NCI-H2029 treated with DMSO at 0.1 percent for 48 hours (cell line): ENCODE results near the gene RRP1.
"Not testable (repeated sequence)": the region's sequence is repeated elsewhere in the genome, so short reads cannot be mapped to it uniquely, and the experiment has no call there.

Experiments used
- DNase-seq: peaks from one replicate; lab custom pipeline; 2025; lab: John Stamatoyannopoulos, UW

RRP1 gene

DNA sequence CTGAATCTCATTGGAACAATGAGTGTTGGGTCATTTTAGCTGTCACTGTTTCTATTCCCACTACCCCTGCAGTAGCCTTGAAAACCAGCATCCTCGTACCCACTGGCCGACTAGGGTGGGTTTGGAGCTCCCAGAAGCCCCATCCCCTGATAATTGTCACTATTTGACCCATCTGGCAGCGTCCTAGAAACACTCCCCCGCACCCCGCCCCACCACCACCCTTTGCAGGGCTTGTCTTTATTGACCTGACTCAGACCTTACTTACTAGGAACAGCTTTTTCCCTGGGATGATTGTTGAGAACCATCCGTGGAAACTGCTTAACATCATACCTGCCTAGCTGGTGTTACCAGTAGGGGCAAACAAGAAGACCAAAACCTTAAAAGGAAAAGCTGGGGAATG lies 47.2 kb downstream of the RRP1 start:
- no peak for DNase-seq

DNA sequence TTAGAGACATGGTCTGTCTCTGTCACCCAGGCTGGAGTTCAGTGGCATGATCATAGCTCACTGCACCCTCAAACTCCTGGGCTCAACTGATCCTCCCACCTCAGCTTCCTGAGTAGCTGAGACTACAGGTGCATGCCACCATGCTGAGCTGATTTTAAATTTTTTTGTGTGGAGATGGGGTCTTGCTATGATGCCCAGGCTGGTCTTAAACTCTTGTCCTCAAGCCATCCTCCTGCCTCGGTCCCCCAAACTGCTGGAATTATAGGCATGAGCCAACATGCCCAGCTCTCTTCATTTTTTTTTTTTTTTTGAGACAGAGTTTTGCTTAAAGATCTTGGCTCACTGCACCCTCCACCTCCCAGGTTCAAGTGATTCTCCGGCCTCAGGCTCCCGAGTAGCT lies 50.9 kb downstream of the RRP1 start:
- no peak for DNase-seq

DNA sequence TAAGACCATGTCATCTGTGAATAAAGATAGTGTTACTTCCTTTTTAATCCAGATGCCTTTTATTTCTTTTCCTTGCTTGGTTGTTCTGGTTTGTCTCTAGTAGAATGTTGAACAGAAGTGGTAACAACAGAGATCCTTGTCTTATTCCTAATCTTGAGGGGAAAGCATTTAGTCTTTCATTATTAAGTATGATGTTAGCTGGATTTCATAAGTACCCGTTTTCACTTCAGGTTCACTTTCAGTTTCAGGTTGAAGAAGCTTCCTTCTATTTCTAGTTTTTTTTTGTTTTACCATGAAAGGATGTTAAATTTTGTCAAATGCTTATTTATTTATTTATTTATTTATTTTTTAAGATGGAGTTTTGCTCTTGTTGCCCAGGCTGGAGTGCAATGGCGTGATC lies 53.4 kb downstream of the RRP1 start:
- DNase-seq = no peak

DNA sequence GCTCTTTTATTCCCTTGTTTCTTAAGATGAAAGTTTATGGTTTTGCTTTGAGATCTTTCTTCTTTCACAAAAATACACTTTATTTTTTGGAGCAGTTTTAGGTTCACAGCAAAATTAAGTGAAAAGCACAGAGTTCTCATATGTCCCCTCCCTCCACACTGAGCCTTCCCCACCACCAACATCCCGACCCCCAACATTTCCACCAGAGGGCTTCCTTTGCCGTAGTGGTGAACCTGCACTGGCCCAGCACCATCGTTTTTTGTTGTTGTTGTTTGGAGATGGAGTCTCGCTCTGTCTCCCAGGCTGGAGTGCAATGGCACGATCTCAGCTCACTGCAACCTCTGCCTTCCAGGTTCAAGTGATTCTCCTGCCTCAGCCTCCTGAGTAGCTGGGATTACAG lies 55.5 kb downstream of the RRP1 start:
- DNase-seq = not testable (repeated sequence)

DNA sequence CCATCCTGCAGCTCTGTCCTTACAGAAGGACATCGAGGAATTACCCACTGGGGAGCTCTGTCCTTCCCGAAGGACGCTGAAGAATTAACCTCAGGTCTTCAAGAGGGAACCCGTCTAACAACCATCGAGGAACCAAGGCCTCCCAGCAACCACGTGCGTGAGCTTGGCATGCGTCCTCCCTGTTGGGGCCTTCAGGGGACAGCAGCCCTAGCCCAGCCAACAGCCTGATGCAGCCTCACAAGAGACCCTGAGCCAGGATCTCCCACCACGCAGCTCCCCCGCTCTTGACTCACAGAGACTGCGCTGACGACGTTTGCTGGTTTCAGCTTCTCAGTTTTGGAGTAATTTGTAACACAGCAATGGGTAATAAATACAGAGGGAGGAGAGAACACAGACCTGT lies 56.0 kb downstream of the RRP1 start:
- DNase-seq = no peak

DNA sequence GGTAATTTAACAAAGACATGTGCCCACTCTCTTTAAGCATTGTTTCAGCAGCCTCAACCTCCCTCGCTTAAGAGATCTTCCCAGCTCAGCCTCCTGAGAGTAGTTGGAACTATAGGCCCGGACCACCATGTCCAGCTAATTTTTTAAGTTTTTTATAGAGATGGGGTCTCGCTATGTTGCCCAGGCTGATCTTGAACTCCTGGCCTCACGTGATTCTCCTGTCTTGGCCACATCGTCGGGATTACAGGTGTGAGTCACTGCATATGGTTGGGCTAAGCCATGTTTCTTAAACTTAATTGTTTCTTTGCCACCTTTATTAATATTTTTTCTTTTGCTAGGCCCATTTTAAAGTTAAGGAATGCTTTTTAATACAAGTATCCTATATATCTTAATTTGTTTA lies 57.1 kb downstream of the RRP1 start:
- DNase-seq = no peak

DNA sequence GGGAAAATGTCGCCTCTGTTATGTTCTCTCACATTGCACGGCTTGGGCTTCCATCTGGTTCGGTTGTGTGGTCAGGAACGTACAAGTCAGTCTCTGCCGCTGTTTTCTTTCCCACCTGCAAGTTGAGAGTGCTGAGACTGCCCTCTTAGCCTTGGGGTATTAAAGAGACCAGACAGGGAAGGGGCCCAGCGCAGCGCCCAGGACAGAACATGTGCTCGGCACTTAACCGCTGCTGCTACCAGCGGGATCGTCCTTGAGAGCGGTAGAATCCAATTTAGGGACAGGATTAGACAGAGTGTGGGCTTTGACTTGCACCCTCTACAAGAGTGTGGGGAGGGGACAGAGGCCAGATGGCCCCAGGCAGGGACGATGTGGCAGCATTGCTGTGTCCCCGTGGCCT lies 57.9 kb downstream of the RRP1 start:
- DNase-seq = no peak

DNA sequence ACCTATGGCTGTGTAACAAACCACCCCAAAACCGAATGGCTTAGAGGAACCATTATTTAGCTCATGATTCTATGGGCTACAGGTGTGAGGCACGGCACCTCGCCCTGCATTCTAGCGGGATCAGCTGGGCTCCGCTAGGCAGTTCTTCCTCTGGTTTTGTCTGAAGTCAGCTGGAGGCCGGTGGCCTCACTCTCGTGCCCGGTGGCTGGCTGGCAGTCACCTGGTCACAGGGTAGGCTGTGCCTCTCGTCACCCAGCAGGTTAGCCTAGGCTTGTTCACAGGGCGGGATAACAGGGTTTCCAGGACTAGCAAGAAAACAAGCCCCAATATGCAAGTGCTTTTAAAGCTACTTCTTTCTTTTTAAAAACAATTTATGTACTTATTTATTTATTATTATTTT lies 59.4 kb downstream of the RRP1 start:
- DNase-seq = no peak

DNA sequence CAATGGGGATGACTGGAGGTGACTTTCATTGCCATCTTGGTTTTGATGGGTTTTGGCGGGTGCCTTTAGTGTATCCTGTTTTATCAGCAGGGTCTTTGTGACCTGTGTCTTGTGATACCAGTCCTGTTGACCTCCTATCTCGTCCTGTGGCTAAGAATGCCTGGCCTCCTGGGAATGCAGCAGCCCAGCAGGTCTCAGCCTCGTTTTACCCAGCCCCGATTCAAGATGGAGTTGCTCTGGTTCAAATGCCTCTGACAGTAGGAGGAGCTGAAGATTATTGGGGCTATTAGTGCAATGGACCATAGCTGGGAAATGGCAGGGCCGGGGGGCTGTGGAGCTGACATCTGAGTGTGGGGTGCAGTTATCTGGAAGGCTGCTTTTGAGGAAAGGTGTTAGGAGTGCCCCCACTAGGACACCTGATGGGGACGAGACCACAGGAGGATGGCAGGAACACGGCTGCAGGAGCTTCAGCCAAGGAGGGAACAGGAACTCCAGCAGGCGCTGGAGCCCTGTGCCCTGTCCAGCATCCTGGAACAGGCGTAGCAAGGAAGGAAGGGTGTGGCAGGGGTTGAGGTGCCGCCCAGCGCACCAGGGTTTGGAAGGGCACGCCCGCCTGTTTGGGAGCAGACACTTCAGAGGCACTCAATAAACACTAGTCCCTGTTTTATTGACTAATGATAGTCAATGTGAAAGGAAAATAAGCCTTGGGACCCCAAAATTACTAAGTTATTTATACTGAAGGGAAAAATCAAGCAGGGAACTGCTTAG lies 60.3 kb downstream of the RRP1 start:
- DNase-seq = no peak

DNA sequence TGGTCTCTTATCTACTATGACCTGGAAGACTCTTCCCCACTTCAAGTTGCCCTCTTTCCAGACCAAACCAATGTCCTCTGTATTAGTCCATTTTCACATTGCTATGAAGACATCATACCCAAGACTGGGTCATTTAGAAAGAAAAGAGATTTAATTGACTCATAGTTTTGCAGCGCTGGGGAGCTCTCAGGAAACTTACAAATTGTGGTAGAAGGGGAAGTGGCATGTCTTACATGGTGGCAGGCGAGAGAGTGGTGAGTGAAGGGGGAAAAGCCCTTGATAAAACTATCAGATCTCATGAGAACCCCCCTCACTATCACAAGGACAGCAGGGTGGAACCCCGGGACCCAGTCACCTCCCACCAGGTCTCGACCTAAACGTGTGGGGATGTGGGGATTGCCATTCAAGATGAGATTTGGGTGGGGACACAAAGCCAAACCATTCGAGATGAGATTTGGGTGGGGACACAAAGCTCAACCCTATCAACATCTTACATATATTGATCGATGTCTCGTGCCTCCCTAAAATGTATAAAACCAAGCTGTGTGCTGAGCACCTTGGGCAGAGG lies 61.4 kb downstream of the RRP1 start:
- no peak for DNase-seq

DNA sequence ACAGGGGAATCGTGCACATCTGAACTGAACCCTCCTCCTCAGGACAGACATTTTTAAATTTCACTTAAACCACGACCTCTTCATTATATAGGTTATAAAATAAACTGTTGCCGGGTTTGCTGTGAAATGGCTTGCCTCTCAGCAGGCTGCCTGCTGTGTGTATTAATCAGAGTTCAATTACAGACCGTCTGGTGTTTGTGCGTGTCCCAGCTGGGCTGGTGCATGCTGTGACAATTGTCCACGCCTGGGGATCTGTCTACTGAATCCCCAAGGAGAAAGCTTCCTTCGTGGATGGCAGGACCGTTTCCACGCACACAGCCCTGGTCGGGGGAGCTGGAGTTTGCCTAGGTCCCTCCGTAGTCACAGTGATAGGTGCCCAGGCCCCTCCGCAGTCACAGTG lies 62.2 kb downstream of the RRP1 start:
- DNase-seq = no peak

DNA sequence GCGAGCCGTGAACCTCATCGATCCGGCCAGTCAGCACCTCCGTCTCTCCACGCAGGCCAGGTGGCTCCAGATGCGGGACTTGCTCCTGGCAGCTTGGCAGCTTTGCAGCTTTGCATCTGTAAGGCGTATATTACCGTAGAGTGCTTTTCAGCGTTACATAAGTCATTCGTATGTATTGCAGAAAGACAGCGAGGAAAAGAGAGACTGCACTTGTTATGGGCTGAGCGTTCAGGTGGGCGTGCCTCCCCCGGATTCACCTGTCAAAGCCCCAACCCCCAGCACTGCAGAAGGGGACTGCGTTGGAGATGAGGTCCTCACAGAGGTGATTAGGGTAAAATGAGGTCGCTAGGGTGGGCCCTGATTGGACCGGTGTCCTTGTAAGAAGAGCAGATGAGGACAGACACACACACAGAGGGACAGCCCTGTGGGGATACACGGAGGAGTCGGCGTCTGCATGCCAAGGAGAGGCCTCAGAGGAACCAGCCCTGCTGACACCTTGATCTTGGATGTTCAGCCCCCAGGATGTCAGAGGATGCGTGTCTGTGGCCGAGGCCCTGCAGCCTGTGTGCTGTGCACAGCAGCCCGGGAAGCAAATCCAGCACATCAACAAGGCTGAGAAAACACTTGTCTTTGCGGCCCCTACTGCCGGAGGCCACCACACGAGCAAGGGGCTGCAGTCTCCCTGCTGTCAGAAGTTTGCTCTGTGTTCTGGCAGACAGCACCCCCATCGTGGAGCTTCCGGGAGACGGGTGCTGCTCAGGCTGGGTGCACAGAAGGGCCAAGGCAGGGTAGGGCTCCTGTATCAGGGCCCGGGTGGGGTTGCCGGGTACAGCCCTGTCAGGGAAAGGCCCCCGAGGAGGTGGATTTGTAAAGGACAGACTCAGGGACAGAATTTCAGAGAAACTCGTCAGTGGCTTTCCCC lies 64.7 kb downstream of the RRP1 start:
- no peak for DNase-seq
